ENCODE measurements around the gene CLCF1.

CLCF1 gene

DNA sequence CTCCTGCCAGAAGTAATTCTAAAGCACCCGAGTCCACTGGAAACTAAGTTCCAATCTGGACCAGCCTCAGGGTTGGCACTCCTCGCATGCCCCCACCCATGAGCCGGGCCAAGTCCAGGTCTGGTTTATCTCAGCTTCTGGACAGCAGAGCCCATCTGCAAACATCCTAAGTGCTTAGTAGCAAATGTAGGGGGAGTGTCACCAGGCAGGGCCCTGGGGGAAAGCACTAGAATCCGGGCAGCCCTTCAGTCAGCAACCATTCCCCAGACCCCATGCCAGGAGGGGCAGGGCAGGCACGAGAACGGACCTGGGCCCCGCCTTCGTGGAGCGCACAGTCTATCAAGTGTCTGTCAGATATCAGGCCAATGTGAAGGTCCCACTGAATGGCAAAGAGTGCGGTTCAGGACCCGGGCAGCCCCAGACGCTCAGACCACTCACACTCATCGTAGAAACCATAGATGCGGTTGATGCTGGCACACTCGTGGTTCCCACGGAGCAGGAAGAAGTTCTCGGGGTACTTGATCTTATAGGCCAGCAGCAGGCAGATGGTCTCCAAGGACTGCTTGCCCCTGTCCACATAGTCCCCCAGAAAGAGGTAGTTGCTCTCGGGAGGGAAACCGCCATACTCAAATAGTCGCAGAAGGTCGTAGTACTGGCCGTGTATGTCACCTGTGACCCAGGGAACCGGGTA lies 27.0 kb upstream of the CLCF1 start:
- peaks cover 3 to 50% (median 34%) of the 10 kb centered on the region in 4 experiments for H3K36me3 ChIP-seq (ENCODE audit: control insufficient read depth in 4 of 4, insufficient read depth in 4 of 4, low read length in 3 of 4)
- H3K4me1 ChIP-seq (ENCODE audit: control extremely low read depth in 1 of 4, control insufficient read depth in 4 of 4, insufficient read depth in 4 of 4, low read length in 3 of 4), result peaks cover 7 to 89% (median 73%) of the 10 kb centered on the region in 4 experiments
- ChIA-PET CTCF (interaction anchor here (0.7 to 6.1 kb wide), 11 partner anchors 8 to 183 kb away, joined by 3 to 60 read pairs (median 11); partner anchors contain the start of genes CARNS1, GSTP1, RAD9A and TMEM134), POLR2A (interaction anchor here (1.1 to 1.9 kb wide), 8 partner anchors 8 to 68 kb away, joined by 3 to 9 read pairs (median 4); partner anchors contain the start of genes POLD4, RAD9A and RPS6KB2)
- WGBS (ENCODE audit: insufficient coverage), result 63% methylated on average over 23 of the region's 23 CpGs
- H3K9me3 ChIP-seq (ENCODE audit: control extremely low read depth in 1 of 5, control insufficient read depth in 4 of 5, insufficient read depth in 2 of 5, low read depth in 1 of 5, low read length in 4 of 5), result no peaks in the 10 kb centered on the region
- peak overlapping the region in 6 of 7 experiments; percentile 64 to 89 (median 82) for H3K4me3 ChIP-seq (ENCODE audit: control insufficient read depth in 1 of 7, extremely low read depth in 1 of 7, insufficient read depth in 4 of 7, low read depth in 2 of 7, low read length in 6 of 7)
- no peaks in the 10 kb centered on the region for H3K27me3 ChIP-seq (replicated peaks in 2 of 5; ENCODE audit: control insufficient read depth in 4 of 5, insufficient read depth in 5 of 5, low read length in 4 of 5)
- DNase-seq, result no peak
- H3K27ac ChIP-seq (ENCODE audit: insufficient read depth in 1 of 2, low read depth in 1 of 2, low read length in 2 of 2, poor library complexity in 1 of 2, severe bottlenecking in 2 of 2), result peak overlapping the region in 1 of 2 experiments; percentile 82

DNA sequence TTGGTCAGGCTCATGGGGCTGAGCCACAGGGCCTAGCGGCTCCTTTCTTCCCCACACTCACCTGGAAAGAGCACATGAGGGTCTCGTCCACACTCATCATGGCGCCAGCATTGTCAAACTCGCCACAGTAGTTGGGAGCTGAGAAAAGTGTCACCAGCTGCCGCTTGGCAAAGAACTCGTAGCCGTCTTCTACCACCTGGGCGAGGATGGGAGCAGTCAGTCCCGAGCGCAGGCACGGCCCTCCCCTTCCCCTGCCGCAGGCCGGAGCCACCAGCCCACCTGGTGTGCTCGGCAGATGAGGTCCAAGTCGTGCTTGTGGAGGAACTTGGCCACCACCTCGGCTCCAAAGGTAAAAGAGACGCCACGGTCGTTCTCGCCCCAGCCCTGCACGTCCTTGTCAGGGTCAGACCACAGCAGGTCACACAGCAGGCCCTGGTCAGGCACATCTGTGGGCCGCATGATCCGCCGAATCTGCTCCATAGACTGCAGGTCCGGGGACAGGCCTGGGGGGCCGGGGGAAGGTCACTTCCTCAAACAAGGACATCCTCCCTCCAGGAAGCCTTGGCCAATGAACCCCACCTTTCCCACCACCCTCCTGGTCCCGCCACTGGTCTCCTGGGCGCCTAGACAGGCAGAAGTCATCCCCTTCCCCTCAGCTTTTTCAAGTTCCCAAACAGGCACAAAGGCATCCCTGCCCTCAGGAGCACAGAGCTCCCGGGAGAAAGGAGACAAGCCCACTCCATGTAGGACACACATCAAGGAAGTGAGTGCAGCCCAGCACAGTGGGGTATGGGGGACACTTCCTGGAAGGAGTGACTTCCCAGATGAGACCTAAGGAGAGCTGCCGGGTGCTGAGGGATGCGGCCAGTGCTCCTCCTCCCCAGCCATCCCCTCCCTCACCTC lies 25.5 kb upstream of the CLCF1 start:
- ChIA-PET CTCF (no interaction called here), POLR2A (interaction anchor here (0.6 kb wide), 1 partner anchor 9 kb away, joined by 9 read pairs; no protein-coding TSS in a partner anchor)
- Histone ChIP-seq H3K27ac (ENCODE audit: insufficient read depth in 1 of 2, low read depth in 1 of 2, low read length in 2 of 2, poor library complexity in 1 of 2, severe bottlenecking in 2 of 2) (no peak overlapping the region), H3K4me3 (ENCODE audit: control insufficient read depth in 1 of 7, extremely low read depth in 1 of 7, insufficient read depth in 4 of 7, low read depth in 2 of 7, low read length in 6 of 7) (no peak overlapping the region), H3K4me1 (ENCODE audit: control extremely low read depth in 1 of 4, control insufficient read depth in 4 of 4, insufficient read depth in 4 of 4, low read length in 3 of 4) (peaks cover 7 to 78% (median 58%) of the 10 kb centered on the region in 4 experiments), H3K27me3 (replicated peaks in 2 of 5; ENCODE audit: control insufficient read depth in 4 of 5, insufficient read depth in 5 of 5, low read length in 4 of 5) (no peaks in the 10 kb centered on the region), H3K36me3 (ENCODE audit: control insufficient read depth in 4 of 4, insufficient read depth in 4 of 4, low read length in 3 of 4) (peaks cover 3 to 58% (median 37%) of the 10 kb centered on the region in 4 experiments), H3K9me3 (ENCODE audit: control extremely low read depth in 1 of 5, control insufficient read depth in 4 of 5, insufficient read depth in 2 of 5, low read depth in 1 of 5, low read length in 4 of 5) (no peaks in the 10 kb centered on the region)
- DNase-seq, result no peak
- 94% methylated on average over 25 of the region's 31 CpGs for WGBS (ENCODE audit: insufficient coverage)

DNA sequence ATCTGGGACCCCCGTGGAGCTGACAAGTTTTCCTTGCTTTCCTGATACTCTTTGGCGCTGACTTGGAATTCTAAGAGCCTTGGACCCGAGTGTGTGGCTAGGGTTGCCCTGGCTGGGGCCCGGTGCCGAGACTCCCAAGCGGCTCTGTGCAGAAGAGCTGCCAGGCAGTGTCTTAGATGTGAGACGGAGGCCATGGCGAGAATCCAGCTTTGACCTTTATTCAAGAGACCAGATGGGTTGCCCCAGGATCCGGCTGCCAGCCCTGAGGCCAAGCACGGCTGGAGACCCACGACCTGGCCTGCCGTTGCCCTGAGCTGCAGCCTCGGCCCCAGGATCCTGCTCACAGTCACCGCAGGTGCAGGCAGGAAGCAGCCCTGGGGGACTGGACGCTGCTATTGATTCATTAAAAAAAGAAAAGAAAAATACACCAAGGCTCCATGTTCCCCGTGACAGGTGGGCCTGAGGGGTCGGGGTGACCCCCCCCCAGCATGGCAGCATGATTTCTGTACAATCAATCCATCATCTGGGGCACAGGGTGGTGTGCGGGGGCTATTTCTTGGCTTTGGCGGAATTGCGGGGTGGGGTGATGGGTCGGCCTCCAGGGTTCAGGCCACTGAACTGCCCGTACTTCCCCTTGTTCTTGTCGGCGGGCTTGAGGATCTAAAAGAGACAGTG lies 24.7 kb upstream of the CLCF1 start:
- H3K4me3 ChIP-seq (ENCODE audit: control insufficient read depth in 1 of 7, extremely low read depth in 1 of 7, insufficient read depth in 4 of 7, low read depth in 2 of 7, low read length in 6 of 7), result no peak overlapping the region
- WGBS (ENCODE audit: insufficient coverage), result 96% methylated on average over 19 of the region's 24 CpGs
- H3K9me3 ChIP-seq (ENCODE audit: control extremely low read depth in 1 of 5, control insufficient read depth in 4 of 5, insufficient read depth in 2 of 5, low read depth in 1 of 5, low read length in 4 of 5), result no peaks in the 10 kb centered on the region
- ChIA-PET CTCF (interaction anchor here (1.0 kb wide), 1 partner anchor 38 kb away, joined by 3 read pairs; no protein-coding TSS in a partner anchor), POLR2A (interaction anchor here (1.2 kb wide), 1 partner anchor 39 kb away, joined by 3 read pairs; no protein-coding TSS in a partner anchor)
- H3K27ac ChIP-seq (ENCODE audit: insufficient read depth in 1 of 2, low read depth in 1 of 2, low read length in 2 of 2, poor library complexity in 1 of 2, severe bottlenecking in 2 of 2), result no peak overlapping the region
- peaks cover 5 to 66% (median 41%) of the 10 kb centered on the region in 4 experiments for H3K36me3 ChIP-seq (ENCODE audit: control insufficient read depth in 4 of 4, insufficient read depth in 4 of 4, low read length in 3 of 4)
- no peak for DNase-seq
- H3K4me1 ChIP-seq (ENCODE audit: control extremely low read depth in 1 of 4, control insufficient read depth in 4 of 4, insufficient read depth in 4 of 4, low read length in 3 of 4), result peaks cover 4 to 72% (median 50%) of the 10 kb centered on the region in 4 experiments
- no peaks in the 10 kb centered on the region for H3K27me3 ChIP-seq (replicated peaks in 2 of 5; ENCODE audit: control insufficient read depth in 4 of 5, insufficient read depth in 5 of 5, low read length in 4 of 5)

DNA sequence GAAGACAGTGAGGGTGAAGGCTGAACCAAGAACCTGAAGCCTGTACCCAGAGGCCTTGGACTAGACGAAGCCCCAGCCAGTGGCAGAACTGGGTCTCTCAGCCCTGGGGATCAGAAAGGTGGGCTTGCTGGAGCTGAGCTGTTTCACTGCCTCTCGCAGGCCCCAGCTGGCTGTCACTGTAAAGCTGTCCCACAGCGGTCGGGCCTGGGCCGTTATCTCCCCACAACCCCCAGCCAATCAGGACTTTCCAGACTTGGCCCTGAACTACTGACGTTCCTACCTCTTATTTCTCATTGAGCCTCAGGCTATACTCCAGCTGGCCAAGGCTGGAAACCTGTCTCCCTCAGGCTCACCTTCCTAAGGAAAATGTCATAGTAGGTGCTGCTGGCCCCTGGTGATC lies 24.1 kb upstream of the CLCF1 start:
- ChIA-PET CTCF (interaction anchor here (1.0 to 1.7 kb wide), 2 partner anchors 16 to 39 kb away, joined by 3 to 5 read pairs; no protein-coding TSS in a partner anchor), POLR2A (interaction anchor here (1.2 kb wide), 1 partner anchor 39 kb away, joined by 3 read pairs; no protein-coding TSS in a partner anchor)
- Histone ChIP-seq H3K4me3 (ENCODE audit: control insufficient read depth in 1 of 7, extremely low read depth in 1 of 7, insufficient read depth in 4 of 7, low read depth in 2 of 7, low read length in 6 of 7) (peak overlapping the region in 2 of 7 experiments; percentile 23 to 26), H3K9me3 (ENCODE audit: control extremely low read depth in 1 of 5, control insufficient read depth in 4 of 5, insufficient read depth in 2 of 5, low read depth in 1 of 5, low read length in 4 of 5) (no peaks in the 10 kb centered on the region), H3K36me3 (ENCODE audit: control insufficient read depth in 4 of 4, insufficient read depth in 4 of 4, low read length in 3 of 4) (peaks cover 5 to 66% (median 41%) of the 10 kb centered on the region in 4 experiments), H3K27ac (ENCODE audit: insufficient read depth in 1 of 2, low read depth in 1 of 2, low read length in 2 of 2, poor library complexity in 1 of 2, severe bottlenecking in 2 of 2) (peak overlapping the region in 1 of 2 experiments; percentile 61), H3K27me3 (replicated peaks in 2 of 5; ENCODE audit: control insufficient read depth in 4 of 5, insufficient read depth in 5 of 5, low read length in 4 of 5) (no peaks in the 10 kb centered on the region), H3K4me1 (ENCODE audit: control extremely low read depth in 1 of 4, control insufficient read depth in 4 of 4, insufficient read depth in 4 of 4, low read length in 3 of 4) (peaks cover 4 to 70% (median 47%) of the 10 kb centered on the region in 4 experiments)
- 86% methylated on average over 6 of the region's 6 CpGs for WGBS (ENCODE audit: insufficient coverage)
- peak in 1 of 3 donors; percentile 33 for DNase-seq

GRCh38 chr11:67396587-67397389 lies 23.4 kb upstream of the CLCF1 start:
- H3K27me3 ChIP-seq (replicated peaks in 2 of 5; ENCODE audit: control insufficient read depth in 4 of 5, insufficient read depth in 5 of 5, low read length in 4 of 5), result no peaks in the 10 kb centered on the region
- H3K36me3 ChIP-seq (ENCODE audit: control insufficient read depth in 4 of 4, insufficient read depth in 4 of 4, low read length in 3 of 4), result peaks cover 5 to 66% (median 41%) of the 10 kb centered on the region in 4 experiments
- ChIA-PET CTCF (interaction anchor here (0.8 to 1.7 kb wide), 9 partner anchors 10 to 68 kb away, joined by 3 to 6 read pairs (median 3); partner anchors contain the start of gene CLCF1), POLR2A (interaction anchor here (0.9 to 1.2 kb wide), 2 partner anchors 23 to 40 kb away, joined by 3 to 4 read pairs; no protein-coding TSS in a partner anchor)
- H3K9me3 ChIP-seq (ENCODE audit: control extremely low read depth in 1 of 5, control insufficient read depth in 4 of 5, insufficient read depth in 2 of 5, low read depth in 1 of 5, low read length in 4 of 5), result no peaks in the 10 kb centered on the region
- H3K4me1 ChIP-seq (ENCODE audit: control extremely low read depth in 1 of 4, control insufficient read depth in 4 of 4, insufficient read depth in 4 of 4, low read length in 3 of 4), result peaks cover 0 to 67% (median 46%) of the 10 kb centered on the region in 4 experiments
- peak overlapping the region in 4 of 7 experiments; percentile 6 to 53 (median 32) for H3K4me3 ChIP-seq (ENCODE audit: control insufficient read depth in 1 of 7, extremely low read depth in 1 of 7, insufficient read depth in 4 of 7, low read depth in 2 of 7, low read length in 6 of 7)
- peak overlapping the region in 1 of 2 experiments; percentile 61 for H3K27ac ChIP-seq (ENCODE audit: insufficient read depth in 1 of 2, low read depth in 1 of 2, low read length in 2 of 2, poor library complexity in 1 of 2, severe bottlenecking in 2 of 2)
- peak in 2 of 3 donors; percentile 58 to 61 for DNase-seq
- WGBS (ENCODE audit: insufficient coverage), result 4% methylated on average over 6 of the region's 13 CpGs

GRCh38 chr11:67396259-67396581 lies 22.8 kb upstream of the CLCF1 start:
- Histone ChIP-seq H3K27ac (ENCODE audit: insufficient read depth in 1 of 2, low read depth in 1 of 2, low read length in 2 of 2, poor library complexity in 1 of 2, severe bottlenecking in 2 of 2) (no peak overlapping the region), H3K4me1 (ENCODE audit: control extremely low read depth in 1 of 4, control insufficient read depth in 4 of 4, insufficient read depth in 4 of 4, low read length in 3 of 4) (peaks cover 0 to 70% (median 49%) of the 10 kb centered on the region in 4 experiments), H3K27me3 (replicated peaks in 2 of 5; ENCODE audit: control insufficient read depth in 4 of 5, insufficient read depth in 5 of 5, low read length in 4 of 5) (no peaks in the 10 kb centered on the region), H3K4me3 (ENCODE audit: control insufficient read depth in 1 of 7, extremely low read depth in 1 of 7, insufficient read depth in 4 of 7, low read depth in 2 of 7, low read length in 6 of 7) (peak overlapping the region in 1 of 7 experiments; percentile 53), H3K9me3 (ENCODE audit: control extremely low read depth in 1 of 5, control insufficient read depth in 4 of 5, insufficient read depth in 2 of 5, low read depth in 1 of 5, low read length in 4 of 5) (no peaks in the 10 kb centered on the region), H3K36me3 (ENCODE audit: control insufficient read depth in 4 of 4, insufficient read depth in 4 of 4, low read length in 3 of 4) (peaks cover 5 to 66% (median 41%) of the 10 kb centered on the region in 4 experiments)
- POLR2A ChIA-PET, result interaction anchor here (0.9 kb wide), 1 partner anchor 24 kb away, joined by 4 read pairs; no protein-coding TSS in a partner anchor
- WGBS (ENCODE audit: insufficient coverage), result 98% methylated on average over 6 of the region's 7 CpGs
- DNase-seq, result no peak
- CTCF ChIA-PET, result interaction anchor here (0.8 to 1.7 kb wide), 8 partner anchors 10 to 69 kb away, joined by 3 to 6 read pairs (median 3); partner anchors contain the start of gene CLCF1
